Stimulated activated CD4-positive, alpha-beta T cell treated with anti-CD3 and anti-CD28 coated beads, Interleukin-2, amount 100 ng/mL, for 4 hours (primary cell): ENCODE measurements around the gene RANBP10.
"Not testable (repeated sequence)": the region's sequence is repeated elsewhere in the genome, so short reads cannot be mapped to it uniquely, and the experiment has no call there.

Source experiments
- DNase-seq: peaks from one replicate; pipeline ENCODE4 v3.0.0-alpha.2; 2020; ENCODE audit warnings: low read depth

RANBP10 gene

GRCh38 chr16:67713647-67714273, 92.6 kb downstream of the RANBP10 start:
- no peak for DNase-seq

GRCh38 chr16:67710607-67711006, 95.8 kb downstream of the RANBP10 start:
- DNase-seq: no peak

DNA sequence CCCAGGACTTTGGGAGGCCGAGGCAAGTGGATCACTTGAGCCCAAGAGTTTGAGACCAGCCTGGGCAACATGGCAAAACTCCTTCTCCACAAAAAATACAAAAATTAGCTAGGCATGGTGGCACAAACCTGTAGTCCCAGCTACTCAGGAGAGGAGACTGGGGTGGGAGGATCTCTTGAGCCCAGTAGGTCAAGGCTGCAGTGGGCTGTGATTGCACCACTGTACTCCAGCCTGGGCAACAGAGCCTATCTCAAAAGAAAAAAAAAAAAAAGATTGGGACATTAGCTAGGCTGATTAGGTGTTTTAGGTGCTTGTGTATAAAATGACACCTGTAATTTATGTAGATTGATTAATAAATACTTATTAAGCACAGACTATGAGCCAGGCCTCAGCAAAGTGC, 97.3 kb downstream of the RANBP10 start:
- DNase-seq: no peak

- no peak for DNase-seq
These were observed 98.0 kb downstream of the RANBP10 start for GRCh38 chr16:67708368-67708771.

- DNase-seq: no peak
These were observed 98.6 kb downstream of the RANBP10 start for GRCh38 chr16:67707790-67708189.

GRCh38 chr16:67707210-67707609, 99.2 kb downstream of the RANBP10 start:
- no peak for DNase-seq

- no peak for DNase-seq
These were observed 102.2 kb downstream of the RANBP10 start for GRCh38 chr16:67704110-67704509.

- no peak for DNase-seq
These were observed 102.7 kb downstream of the RANBP10 start for GRCh38 chr16:67703626-67704025.

GRCh38 chr16:67702130-67702529, 104.2 kb downstream of the RANBP10 start:
- no peak for DNase-seq

DNA sequence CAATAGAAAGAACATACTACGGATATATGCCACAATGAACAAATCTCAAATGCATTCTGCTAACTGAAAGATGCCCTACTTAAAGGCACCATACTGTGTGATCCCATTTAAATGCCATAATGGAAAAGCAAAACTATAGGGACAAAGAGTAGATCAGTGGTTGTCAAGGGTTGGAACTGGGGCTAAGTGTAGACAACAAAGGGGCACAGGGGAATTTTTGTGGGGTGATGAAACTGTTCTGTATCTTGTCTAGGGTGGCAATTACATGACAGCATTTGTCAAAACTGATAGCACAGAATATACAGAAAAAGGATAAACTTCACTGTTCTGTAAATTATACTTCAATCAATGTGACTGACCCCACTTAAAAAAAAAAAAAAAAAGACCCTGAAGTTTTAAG, 104.9 kb downstream of the RANBP10 start:
- DNase-seq: no peak

- no peak for DNase-seq
These were observed 107.1 kb downstream of the RANBP10 start for GRCh38 chr16:67699265-67699664.

- no peak for DNase-seq
These were observed 108.8 kb downstream of the RANBP10 start for GRCh38 chr16:67697422-67698185.

DNA sequence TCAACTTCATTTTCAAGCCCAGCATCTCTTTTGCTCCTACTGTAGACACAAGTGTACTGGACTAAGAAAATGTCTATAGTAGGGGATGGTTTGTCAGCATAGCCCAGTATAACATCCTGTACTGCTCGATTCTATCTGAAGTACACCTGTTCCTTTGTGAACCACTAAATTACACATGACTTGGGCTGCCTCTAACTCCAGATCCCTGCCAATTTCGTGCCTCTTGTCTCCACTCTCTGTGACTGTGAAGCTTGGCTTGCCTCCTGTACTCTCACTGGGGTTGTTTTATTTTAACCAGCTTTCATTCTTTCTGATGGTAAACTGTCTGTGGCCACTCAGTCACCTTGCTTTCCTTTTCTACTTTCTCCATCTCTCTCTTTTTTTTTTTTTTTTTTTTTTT, 111.7 kb downstream of the RANBP10 start:
- no peak for DNase-seq

- not testable (repeated sequence) for DNase-seq
These were observed 112.7 kb downstream of the RANBP10 start for GRCh38 chr16:67693517-67694285.

DNA sequence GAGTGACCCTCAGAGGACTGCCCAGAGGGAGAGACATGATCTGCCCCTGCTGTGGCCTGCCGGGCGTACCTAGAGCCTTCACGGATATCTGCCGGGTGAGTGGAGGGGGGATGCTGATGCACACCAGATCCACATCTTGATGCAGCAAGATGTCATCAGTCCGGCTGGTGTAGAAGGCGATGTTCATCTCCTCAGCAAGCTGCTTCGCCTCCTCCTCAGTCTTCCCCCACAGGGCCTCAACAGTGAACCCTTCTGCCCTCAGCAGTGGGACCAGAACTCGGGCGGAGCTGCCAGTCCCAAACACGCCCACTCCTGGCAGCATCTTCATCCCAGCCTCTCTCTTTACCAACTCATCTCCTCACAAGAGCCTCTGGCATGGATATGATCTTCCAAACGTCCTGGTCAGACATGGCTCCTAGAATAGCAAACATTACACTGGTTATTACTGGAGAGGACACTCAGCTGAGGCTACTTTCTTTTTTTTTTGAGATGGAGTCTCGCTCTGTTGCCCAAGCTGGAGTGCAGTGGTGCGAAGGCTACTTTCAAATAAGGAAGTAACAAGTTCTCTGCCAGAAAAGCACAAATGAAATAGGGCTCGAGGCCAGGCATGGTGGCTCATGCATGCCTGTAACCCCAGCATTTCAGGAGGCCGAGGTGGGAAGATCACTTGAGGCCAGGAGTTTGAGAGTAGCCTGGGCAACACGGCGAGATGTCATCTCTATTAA, 120.8 kb downstream of the RANBP10 start:
- no peak for DNase-seq

GRCh38 chr16:67683767-67684166, 122.6 kb downstream of the RANBP10 start:
- no peak for DNase-seq

- no peak for DNase-seq
These were observed 126.1 kb downstream of the RANBP10 start for GRCh38 chr16:67679935-67680897.

GRCh38 chr16:67678354-67679023, 127.9 kb downstream of the RANBP10 start:
- no peak for DNase-seq

DNA sequence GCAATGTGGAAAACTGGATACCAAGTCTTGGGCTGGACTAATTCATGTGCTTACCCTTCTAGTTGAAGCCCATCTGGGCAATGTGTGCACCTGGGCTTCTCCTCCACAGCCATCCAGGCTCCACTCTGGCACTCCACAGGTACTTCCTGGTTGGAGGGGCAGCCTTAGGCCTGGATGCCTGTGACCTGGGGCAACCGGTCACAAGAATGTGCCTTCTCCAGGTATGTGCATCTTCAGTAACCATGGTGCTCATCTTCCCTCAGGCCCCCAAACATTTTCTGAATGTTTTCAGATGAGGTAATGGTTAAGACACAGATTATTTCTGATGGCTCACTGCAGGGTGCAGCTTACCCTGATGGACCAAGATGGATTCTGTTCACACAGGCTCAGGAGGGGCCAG, 128.6 kb downstream of the RANBP10 start:
- DNase-seq: no peak

- DNase-seq: no peak
These were observed 129.4 kb downstream of the RANBP10 start for GRCh38 chr16:67676939-67677338.

- DNase-seq: no peak
These were observed 129.8 kb downstream of the RANBP10 start for GRCh38 chr16:67676516-67676915.
